ENCODE data around the gene CENPB.
A peak's percentile ranks its signal among the peaks of the same experiment; 100 is the strongest.
"Not testable (repeated sequence)": the region's sequence is repeated elsewhere in the genome, so short reads cannot be mapped to it uniquely, and the experiment has no call there.

The CENPB gene, protein sequence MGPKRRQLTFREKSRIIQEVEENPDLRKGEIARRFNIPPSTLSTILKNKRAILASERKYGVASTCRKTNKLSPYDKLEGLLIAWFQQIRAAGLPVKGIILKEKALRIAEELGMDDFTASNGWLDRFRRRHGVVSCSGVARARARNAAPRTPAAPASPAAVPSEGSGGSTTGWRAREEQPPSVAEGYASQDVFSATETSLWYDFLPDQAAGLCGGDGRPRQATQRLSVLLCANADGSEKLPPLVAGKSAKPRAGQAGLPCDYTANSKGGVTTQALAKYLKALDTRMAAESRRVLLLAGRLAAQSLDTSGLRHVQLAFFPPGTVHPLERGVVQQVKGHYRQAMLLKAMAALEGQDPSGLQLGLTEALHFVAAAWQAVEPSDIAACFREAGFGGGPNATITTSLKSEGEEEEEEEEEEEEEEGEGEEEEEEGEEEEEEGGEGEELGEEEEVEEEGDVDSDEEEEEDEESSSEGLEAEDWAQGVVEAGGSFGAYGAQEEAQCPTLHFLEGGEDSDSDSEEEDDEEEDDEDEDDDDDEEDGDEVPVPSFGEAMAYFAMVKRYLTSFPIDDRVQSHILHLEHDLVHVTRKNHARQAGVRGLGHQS

DNA sequence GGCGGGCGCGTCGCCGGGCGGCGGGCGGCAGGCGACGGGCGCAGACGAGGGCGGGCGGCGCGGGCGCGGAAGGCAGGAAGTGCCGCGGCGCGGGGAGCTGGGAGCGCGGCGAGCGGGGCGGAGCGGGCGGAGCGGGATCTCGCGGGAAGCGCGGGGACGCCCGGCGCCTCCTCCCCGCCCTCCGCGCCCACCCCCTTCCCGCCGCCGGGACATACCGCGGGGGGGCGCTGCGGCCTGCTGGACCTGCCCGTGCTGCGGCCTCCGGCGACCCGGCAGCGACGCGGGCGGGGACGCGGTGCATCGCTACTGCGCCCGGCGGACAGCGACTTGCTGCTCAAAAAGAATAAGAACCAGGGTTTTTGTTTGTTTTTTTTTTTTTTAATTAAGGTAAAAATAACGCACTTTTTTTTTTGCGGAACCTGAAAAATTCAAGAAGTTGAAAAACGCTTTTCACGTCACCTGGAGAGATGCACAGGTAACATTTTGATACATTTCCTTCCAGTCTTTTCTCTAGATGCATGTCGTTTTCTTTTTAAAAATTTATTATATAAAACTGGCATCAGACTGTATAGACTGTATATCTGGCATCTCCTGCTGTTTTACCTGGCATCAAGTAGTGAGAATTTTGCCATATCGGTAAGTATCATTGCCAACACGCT, at the start of gene CENPB:
TSS of gene CENPB (minus strand) at position 76 of the 659 bp plus-strand sequence. CDS start 257 bp downstream, outside the sequence.
- peak; percentile 91 for DNase-seq

- DNase-seq, result no peak
Measured at GRCh38 chr20:3836132-3836531, 49.6 kb upstream of the CENPB start.

- DNase-seq, result not testable (repeated sequence)
Measured at GRCh38 chr20:3829891-3830290, 43.4 kb upstream of the CENPB start.

- no peak for DNase-seq
Measured at GRCh38 chr20:3828798-3829197, 42.3 kb upstream of the CENPB start.

DNA sequence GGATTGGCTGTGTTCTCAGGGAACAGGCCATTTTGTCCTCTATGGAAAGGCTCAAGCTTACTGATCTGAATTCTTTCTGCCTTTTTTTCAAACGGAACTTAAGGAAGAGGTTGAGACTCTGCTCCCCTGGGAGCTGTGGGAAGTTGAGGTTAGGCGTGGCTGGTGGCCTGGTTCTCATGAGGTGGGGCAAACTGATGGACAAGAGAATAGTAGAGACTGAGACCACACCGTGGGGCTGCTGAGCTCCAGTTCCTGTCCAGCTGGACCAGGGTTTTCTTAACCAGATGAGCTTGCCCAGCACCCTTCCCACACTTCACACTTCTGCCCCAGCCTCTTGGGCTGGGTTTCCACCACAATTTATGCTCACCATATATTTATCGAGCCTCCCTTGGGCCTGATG, 39.9 kb upstream of the CENPB start:
- no peak for DNase-seq

DNA sequence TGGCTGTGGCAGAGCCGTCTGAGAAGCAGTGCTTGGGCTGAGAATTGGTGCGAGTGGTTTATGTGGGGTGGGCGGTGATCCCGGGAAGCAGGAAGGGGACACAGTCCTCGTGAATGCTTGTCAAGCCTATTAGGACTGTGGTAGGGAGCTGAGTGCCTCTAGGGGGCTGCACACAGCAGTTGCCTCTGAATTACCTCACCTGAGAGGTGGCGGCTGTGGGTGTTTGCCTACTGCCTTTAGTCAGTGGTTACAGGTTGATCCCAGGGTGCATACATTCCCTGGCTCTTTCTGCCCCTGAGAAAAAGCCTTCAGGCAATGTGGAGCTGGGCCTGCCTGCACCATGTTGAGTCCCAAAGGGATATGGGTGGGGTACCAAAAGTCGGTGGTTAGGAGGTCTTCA, 39.0 kb upstream of the CENPB start:
- no peak for DNase-seq

- no peak for DNase-seq
Measured at GRCh38 chr20:3823881-3824280, 37.3 kb upstream of the CENPB start.

GRCh38 chr20:3821996-3822395, 35.5 kb upstream of the CENPB start:
- DNase-seq, result no peak

- DNase-seq, result no peak
Measured at GRCh38 chr20:3820901-3821727, 34.6 kb upstream of the CENPB start.

DNA sequence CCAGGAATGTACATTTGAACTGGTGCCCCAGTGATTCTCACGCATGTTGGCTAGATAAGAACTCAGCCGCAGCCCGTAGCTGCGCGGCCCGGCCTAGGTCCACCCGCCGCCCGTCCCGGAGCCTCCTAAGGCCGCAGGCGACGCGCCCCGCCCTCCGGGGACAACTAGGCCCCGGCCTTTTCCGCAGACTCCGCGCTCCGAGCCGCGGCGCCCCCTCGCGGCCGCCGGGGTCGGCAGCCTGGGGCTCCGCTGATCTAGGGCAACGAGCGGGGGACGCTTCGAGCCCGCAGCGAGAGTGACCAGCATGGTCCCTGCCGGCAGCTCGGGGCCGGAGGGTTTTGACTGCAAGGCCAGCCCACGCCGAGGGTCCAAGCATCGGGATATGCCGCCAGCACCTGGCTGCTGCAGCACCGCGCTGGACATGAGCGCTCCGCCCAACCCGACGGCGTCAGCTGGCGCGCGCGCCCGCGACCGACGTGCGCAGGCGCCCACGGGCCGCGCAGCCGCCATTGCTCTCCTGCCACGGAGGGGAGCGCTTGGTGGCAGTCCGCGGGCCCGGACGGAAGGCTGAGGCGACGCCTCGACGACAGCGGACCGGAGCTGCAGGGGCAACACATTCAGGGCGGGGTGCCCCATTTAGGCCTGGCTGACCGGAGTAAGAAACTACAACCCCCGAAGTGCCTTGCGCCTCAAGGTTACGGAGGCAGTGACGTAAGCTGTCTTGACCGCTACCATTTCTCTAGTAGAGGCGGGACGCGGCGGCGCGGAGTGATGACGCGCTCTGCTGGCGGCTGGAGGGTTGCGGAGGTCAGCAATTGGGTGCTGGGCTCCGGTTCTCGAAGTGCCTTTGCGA, 33.7 kb upstream of the CENPB start, which contains the start of gene AP5S1:
TSS of gene AP5S1 (plus strand) at position 500 of the 853 bp plus-strand sequence. CDS start 1,571 bp downstream, outside the sequence.
- DNase-seq, result peak; percentile 91

DNA sequence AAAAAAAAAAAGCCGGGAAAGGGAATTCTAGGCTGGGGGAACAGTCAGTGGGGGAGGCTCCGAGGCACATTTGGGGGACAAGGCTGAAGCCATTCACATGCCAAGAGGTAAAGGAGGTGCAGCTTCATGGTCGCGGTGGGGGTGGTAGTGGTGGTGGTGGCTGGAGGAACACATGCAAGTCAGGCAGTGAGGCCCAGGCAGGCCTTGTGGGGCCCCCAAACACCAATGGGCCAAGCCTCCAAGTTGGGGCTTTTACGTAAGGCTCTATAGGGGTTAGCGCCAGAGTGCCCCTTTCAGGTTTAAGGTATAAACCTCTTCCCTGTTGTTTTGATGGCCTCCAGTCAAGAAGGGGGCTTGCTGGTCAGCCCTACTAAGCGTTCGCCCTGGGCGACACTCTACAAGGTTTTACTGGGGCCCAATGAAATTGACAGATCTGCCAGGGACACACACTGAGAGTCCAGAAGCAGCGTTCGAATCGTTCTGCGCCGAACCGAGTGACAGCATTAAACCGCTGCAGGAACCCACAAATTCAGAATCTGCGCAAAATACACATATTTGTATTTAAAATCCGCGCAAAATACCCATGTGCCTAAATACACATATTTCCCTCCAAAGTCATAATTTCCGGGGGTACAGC, 33.0 kb upstream of the CENPB start:
- no peak for DNase-seq

GRCh38 chr20:3818155-3819151, 31.9 kb upstream of the CENPB start:
- DNase-seq, result no peak

- no peak for DNase-seq
Measured at GRCh38 chr20:3815703-3816315, 29.3 kb upstream of the CENPB start.

- no peak for DNase-seq
Measured at GRCh38 chr20:3814928-3815495, 28.5 kb upstream of the CENPB start.

- no peak for DNase-seq
Measured at GRCh38 chr20:3813848-3814581, 27.5 kb upstream of the CENPB start.

- no peak for DNase-seq
Measured at GRCh38 chr20:3812975-3813847, 26.7 kb upstream of the CENPB start.

DNA sequence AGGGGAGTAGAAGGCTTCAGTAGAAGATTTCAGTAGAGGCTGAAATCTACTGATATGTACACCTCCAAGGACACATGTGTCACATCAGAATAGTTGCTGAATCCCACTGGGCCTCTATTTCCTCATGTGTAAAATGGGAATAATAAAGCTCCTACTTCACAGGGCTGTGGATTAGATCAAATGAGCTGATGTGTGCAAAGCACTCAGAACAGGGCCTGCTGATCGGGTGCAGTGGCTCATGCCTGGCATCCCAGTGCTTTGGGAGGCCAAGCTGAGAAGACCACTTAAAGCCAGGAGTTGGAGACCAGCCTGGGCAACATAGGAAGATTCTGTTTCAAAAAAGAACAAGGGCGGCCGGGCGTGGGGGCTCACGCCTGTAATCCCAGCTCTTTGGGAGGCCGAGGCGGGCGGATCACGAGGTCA, 25.7 kb upstream of the CENPB start:
- no peak for DNase-seq

Measured in stimulated activated CD4-positive, alpha-beta T cell treated with anti-CD3 and anti-CD28 coated beads, Interleukin-4, amount 100 ng/mL, for 24 hours (primary cell).